ENCODE results near the gene STAP1.
"Not testable (repeated sequence)": the region's sequence is repeated elsewhere in the genome, so short reads cannot be mapped to it uniquely, and the experiment has no call there.

STAP1 gene, protein sequence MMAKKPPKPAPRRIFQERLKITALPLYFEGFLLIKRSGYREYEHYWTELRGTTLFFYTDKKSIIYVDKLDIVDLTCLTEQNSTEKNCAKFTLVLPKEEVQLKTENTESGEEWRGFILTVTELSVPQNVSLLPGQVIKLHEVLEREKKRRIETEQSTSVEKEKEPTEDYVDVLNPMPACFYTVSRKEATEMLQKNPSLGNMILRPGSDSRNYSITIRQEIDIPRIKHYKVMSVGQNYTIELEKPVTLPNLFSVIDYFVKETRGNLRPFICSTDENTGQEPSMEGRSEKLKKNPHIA

DNA sequence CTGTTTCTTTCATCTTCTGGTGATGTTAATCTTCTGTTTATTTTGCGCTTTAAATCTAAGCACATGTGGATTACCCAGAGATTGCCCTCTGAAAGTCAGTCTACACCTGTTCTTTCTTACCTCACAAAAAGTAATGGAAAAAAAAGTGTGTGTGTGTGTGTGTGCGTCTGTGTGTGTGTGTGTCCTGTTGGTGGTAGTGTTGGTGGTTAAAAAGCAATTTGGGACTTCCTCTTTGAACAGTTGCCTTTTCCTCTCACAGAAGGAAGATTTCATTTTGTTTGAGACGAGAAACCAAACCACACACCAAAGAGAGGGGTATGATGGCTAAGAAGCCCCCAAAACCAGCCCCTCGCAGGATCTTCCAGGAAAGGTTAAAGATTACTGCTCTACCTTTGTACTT lies at the start of gene STAP1:
Gene STAP1 (plus strand): TSS at position 235 of the 400 bp plus-strand sequence. CDS start 83 bp downstream, at position 318.
- no peak for DNase-seq

DNA sequence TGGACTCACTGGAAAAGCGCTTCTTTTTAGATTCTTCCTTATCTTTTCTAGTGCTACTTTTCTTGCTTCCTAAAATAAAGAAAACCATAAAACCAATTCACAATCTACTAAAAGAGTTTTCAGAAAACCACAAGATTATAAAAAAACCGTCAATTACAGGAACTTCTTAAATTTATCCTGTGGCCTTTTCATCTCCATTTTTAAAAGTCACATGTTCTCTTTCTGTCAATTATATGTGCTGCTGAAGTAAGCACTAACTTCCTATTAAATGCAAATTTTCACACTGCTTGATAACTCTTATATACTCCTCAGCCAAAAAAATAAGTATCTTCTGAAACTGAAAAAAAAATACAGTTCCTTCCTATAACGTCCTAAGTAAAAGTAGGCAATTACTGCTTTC lies 46.0 kb upstream of the STAP1 start:
- no peak for DNase-seq

DNA sequence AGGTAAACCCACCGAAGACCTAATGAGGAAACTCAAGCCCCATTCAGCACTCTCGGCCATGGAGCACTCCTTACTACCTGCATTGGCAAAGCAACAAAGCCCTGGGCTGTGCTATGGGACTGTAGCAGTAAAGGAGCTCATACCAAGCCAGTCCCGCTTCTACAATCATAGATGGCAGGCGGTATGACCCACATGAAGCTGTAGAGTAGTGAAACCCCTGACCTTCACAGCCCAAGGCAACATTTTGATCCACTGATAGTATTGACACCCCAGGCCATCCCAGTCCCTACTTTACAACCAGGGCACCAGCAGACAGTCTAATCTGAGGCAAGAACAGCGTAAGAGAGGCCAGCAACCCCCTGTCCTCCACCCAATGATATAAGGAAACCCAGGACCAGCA lies 38.4 kb upstream of the STAP1 start:
- DNase-seq: no peak

DNA sequence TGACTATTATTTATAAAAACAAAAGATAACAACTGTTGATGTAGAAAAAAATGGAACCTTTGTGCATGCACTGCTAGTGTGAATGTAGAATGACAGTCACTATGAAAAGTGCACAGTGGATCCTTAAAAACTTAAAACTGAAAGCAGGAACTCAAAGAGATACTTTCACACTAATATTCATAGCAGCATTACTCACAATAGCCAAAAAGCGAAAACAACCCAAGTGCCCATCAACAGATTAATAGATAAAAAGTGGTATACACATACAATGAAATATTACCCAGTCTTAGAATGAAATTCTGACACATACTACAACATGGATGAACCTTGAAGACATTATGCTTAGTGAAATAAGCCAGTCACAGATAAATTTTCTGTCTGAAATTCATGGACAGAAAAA lies 37.0 kb upstream of the STAP1 start:
- DNase-seq: no peak

DNA sequence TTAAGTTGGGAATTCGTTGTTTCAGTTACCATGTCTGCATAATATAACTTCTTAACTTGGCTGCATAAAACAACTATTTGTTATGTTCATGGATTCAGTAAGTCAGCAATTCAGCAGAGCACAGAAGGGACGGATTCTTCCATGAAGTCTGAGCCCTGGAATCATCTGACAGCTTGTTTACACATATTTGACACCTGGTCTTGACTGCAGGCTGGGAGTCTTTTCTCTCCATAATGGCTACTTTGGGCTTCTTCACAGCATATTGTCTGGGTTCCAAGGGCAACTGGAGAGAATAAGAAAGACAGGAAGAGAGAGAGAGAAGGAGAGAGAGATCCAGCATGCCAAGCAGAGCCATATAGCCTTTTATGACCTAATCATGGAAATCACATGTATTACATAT lies 36.3 kb upstream of the STAP1 start:
- no peak for DNase-seq

DNA sequence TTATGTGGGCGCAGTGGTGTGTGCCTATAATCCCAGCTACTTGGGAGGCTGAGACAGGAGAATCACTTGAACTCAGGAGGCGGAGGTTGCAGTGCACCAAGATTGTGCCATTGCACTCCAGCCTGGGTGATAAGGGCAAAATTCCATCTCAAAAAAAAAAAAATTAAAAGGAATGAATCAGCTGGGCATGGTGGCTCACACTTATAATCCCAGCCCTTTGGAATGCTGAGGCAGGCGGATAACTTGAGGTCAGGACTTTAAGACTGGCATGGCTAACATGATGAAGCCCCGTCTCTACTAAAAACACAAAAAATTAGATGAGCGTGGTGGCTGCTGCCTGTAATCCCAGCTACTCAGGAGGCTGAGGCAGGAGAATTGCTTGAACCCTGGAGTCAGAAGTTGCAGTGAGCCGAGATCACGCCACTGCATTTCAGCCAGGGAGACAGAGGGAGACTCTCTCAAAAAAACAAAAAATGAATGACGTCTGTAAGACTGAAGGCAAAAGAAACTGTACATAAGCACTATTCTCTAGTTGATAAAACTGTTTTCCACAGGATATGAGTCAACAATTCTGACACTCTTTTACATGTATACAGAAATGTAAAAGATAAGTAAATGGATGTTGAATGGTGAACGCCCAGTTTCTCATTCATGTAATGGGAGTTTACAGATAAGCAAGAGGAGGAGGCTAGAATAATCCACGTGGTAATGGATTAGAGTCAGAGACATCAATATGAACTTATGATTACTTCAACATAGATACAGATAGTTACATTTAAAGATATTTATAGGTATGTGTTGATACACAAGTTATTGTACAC lies 35.5 kb upstream of the STAP1 start:
- DNase-seq: no peak

DNA sequence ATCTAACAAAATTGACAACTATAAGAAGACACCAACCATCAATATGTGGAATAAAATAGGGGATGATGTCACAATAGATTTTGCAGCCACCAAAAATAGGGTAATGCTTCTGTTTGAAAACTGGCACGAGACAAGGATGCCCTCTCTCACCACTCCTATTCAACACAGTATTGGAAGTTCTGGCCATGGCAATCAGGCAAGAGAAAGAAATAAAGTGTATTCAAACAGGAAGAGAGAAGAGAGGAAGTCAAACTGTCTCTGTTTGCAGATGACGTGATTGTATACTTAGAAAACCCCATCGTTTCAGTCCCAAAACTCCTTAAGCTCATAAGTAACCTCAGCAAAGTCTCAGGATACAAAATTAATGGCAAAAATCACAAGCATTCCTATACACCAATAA lies 34.4 kb upstream of the STAP1 start:
- not testable (repeated sequence) for DNase-seq

DNA sequence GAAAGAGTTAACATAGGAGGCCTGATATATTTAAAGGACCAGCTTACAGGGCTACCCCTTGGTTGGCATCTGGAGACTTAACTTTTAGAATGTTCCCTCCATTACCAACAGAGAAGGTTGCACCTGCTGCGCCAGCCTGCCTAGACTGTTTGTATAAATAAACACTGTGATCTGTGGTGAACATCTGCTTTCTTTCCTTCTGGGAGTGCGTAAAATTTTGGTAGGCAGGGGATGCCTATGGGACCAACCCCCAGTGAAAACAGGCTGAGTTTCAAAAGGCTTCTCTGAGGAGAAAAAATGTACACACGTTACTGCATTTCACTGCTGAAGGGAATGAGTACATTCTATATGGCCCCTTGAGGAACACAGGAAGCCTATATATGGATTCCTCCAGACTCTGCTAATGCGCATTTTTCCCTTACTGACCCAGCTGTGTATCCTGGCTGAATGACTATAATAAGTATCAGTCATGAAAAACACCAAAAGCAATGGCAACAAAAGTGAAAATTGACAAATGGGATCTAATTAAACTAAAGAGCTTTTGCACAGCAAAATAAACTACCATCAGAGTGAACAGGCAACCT lies 27.1 kb upstream of the STAP1 start:
- no peak for DNase-seq

DNA sequence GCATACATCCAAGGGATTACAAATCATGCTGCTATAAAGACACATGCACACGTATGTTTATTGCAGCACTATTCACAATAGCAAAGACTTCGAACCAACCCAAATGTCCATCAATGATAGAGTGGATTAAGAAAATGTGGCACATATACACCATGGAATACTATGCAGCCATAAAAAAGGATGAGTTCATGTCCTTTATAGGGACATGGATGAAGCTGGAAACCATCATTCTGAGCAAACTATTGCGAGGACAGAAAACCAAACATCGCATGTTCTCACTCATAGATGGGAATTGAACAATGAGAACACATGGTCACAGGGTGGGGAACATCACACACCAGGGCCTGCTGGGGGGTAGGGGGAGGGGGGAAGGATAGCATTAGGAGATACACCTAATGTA lies 26.1 kb upstream of the STAP1 start:
- DNase-seq: not testable (repeated sequence)

DNA sequence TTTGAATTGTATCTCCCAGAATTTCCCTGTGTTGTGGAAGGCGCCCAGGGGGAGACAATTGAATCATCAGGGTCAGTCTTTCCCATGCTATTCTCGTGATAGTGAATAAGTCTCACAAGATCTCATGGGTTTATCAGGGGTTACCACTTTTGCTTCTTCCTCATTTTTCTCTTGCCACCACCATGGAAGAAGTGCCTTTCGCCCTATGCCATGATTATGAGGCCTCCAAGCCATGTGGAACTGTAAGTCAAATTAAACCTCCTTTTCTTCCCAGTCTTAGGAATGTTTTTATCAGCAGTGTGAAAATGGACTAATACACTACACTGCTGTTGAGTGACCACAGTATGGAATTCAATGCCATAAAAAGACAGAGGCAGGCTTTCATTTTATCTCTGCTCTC lies 25.4 kb upstream of the STAP1 start:
- no peak for DNase-seq

DNA sequence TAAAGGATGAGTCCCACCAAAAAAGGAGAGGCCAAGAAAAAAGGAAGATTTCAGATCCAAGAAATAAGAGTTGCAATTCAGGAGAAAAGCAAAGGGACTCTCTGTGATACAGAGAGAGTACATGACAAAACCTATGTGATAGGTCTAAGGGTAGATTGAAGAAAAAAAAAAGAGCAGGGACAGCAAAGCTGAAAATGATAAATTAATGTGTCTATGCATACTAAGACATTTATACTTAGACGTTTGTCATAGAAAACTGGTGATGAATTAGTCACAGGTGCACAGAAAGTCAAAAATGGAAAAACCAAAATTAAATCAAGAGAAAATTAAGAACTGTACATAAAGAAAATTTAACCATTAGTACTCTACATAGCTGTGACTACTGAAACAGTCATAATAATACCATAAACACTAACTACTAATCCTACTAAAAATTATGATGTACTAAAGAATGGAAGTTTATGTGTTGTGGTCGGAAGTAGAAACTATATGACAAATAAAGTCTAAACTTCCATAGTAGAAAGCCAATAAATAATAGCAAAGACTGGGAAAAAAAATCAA lies 23.2 kb upstream of the STAP1 start:
- DNase-seq: no peak

DNA sequence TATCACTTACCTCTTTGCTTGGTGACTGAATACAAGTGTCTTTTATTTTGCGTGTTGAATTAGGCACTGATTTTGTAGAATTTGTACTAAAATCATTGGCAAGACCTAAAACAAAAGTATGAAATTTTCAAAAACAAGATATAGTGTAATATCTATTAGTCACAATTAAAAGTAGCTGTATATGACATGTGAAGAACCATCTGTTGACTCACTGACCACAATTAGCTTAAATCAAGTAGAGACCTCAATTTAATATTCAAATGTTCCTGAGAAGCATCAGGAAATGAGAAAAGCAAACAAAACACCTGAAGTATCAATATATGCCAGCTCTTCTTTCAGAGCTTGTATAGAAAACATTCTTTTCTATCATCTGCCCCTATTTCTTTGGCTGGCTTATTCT lies 18.7 kb upstream of the STAP1 start:
- DNase-seq: no peak

DNA sequence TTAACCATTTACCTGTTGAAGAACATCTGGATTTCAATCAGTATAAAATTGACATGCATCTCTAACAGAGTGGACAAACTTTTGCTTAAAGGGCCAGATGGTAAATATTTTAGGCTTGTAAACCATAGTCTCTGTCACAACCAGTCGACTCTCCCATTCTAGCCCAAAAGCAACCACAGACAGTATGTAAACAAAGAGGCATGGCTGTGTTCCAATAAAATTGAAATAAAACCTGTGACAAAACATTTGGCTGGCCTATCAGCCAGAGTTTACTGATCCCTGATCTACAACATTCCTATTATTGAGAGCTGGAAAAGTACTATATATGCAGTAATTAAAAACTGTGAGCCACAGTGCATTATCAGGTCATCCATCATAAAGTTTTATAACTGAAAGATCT lies 16.5 kb upstream of the STAP1 start:
- peak; percentile 9 for DNase-seq

DNA sequence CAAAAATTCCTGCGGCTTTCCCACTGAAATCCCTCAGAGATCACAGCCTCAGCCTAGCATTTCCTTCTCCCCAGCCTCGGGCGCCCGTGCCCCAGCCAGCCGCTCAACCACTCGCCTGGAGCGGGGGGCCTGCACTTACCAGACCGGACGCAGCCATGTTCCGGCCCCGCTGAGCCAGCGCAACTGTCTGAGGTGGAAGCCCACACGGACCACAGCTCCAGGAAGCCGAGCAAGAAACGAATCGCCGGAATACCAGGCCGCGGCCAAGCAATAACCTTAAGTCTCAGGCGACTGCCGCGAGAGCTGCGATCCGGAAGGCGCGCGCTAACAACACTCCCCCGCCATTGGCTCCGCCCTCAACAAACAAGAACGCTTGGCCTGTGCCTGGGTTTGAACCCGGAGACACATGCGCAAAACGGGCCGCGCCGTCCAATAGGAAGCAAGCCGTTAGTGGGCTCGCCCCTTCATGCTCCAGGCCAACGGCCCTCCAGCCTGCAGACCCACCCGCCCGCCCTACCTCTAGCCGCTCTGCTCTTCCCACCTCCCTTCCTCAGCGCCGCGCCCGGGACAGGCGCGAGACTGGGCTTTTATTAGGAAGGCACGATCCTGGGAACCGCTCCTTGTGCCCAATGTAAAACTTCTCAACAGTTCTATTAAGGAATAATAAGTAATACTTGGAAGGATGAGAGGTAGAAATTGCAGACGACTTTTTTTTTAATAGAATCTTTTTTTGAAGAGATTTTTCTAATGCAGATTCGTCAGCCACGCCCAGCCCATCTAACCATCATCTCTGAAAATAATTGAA lies 13.1 kb upstream of the STAP1 start, which contains the start of gene CENPC:
Gene CENPC (minus strand): TSS at position 305 of the 805 bp plus-strand sequence. CDS start 148 bp downstream, at position 157.
- peak; percentile 91 for DNase-seq

DNA sequence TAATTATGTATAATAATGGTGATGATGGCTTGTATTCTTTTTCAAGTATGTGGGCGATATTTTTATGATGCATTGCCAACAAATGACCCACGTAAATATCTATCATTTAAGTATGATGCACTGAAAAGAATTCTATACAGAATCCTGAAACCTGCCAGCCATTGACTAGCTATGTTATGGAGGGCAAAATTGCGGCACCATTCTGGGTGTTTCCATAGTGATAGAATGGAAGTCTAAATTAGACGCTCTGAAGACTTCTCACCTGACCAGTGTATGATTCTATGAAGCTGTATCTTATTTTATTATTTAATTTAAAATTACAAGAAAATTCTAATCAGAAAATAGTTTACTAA lies 12.5 kb upstream of the STAP1 start:
- no peak for DNase-seq

DNA sequence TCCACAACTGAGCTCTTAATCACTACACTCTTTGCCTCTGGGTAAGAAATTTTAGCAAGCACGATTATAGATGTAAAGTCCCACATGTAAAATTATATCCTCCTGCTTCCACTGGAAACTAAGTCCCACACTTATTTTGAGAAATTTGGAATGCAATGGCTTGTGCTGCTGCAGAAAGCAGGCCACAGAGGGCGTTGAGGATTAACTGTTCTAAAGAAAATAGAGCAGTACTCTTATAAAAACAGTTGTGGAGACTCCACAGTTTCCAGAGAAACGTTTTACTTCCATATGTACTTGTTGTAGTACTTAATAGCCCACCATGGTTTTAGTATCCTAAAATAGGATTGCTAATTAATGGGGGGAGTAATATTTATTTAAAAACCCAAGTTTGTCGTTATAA lies 11.6 kb upstream of the STAP1 start:
- DNase-seq: no peak

DNA sequence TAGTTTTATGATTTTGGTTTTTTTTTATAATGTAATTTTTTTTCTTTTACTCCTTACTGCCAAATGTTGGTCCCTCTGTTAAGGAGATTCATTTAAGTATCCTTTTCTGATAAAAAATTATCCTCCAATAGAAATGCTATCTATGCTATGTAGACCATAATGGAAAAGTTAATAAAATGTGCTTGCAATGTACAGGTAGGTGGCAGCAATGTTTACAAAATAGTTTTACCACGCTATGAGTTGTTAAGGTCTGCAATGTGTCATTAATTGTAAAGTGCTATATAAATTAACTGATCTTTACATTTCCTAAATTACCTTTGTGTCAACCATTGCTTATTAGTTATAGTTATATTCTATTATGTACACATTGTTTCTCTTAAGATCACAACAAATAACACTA lies 9.4 kb upstream of the STAP1 start:
- DNase-seq: peak; percentile 47

DNA sequence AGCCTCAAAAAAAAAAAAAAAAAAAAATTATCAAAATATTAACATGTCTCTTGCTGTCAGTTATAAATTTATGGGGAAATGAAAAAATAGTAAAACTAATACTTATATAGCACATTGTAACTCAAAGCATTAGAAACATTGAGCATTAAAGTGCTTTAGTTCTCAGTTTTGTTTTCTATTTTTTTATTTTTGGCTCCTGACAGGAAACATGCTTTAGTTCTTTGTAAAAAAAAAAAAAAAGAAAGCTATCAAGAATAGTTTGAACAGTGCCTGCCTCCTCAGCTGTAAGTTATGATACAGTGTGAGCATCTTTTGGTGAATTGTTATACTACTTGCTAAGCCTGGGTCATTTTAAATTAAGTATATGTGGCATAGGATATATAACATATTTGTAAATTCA lies 8.1 kb upstream of the STAP1 start:
- DNase-seq: no peak

DNA sequence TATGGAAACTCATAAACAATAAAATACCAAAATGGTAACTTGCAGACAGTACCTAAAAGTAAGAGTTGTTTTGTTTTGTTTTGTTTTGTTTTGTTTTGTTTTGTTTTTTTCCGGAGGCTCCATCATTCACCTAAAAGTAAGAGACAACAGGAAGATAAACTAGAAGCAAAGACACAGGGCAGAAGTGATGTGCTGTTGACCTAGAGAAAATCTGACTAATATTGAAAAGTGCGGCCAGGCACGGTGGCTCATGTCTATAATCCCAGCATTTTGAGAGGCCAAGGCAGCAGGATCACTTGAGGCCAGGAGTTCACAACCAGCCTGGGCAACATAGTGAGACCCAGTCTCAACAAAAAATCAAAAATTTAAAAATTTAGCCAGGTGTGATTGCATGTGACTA lies 7.7 kb upstream of the STAP1 start:
- no peak for DNase-seq

DNA sequence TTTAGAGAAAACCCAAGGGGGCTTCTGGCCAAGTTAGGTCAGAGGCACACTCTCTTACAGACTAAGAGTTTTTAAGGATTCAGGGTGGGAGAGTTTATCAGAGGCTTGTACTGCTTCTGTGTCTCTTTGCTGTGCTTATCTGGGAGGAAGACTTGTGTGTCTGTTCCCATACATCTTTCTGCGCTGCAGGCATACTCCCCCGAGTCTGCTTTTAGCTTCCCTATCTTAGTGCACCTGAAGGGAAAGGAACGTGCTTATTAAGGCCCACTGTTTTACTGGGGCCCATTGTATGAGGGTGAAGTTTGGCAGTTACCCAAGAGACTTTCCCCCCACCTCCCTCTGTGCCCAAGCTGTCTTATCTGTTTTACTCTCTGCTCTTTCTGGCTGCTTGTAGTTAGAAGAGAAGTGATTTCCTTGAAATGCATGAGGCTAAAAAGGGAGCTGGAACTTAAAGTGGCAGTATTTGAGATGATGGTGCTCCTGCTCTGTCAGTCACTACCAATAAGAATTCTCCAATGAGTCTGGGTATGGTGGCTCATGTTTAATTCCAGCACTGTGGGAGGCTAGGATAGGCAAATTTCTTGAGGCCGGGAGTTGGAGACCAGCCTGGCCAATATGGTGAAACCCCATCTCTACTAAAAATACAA lies 6.3 kb upstream of the STAP1 start:
- not testable (repeated sequence) for DNase-seq

DNA sequence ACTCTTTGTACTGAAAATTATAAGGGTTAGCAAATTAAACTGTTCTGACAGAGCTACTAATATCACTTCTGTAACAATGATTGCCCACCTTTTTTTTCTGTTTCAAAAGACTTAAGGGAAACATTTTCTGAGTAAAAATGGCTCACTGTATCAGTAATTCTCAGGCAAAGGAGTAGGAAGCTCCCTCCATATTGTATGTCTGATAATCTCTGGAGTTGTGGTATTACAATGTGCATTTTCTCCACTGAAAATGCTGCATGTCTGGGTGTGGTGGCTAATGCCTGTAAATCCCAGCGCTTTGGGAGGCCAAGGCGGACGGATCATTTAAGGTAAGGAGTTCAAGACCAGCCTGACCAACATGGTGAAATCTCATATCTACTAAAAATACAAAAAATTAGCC lies 4.4 kb upstream of the STAP1 start:
- DNase-seq: no peak

DNA sequence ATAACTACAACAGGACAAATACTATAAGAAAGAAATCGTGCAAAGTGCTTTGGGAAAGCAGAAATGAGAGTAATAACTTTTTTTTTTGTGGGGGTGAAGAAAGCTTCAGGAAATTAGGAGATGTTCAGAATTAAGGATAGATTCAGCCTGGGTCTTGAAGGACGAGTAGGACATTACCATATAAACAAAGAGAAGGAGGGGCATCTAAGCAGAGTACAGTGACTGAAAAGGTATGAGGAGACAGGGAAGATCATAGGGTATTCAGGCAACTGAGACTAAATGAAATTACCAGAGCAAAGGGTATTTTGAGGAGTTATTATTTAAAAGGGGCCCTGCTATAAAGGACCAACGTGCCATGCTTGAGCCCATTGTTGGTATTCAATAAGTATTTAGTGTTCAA lies 3.1 kb upstream of the STAP1 start:
- DNase-seq: no peak
